GM12873 (cell line): ENCODE results near the gene AKAP6.

Experiments
- TF ChIP-seq, protein P1 (sequence below): IDR thresholded peaks from 2 replicates; pipeline ENCODE4 v1.5.1; 2012; ENCODE audit warnings: low read depth, mild to moderate bottlenecking, moderate library complexity, low read length, control low read depth; ENCODE audit not compliant: insufficient read depth; ENCODE audit errors: missing control alignments

The AKAP6 gene

DNA sequence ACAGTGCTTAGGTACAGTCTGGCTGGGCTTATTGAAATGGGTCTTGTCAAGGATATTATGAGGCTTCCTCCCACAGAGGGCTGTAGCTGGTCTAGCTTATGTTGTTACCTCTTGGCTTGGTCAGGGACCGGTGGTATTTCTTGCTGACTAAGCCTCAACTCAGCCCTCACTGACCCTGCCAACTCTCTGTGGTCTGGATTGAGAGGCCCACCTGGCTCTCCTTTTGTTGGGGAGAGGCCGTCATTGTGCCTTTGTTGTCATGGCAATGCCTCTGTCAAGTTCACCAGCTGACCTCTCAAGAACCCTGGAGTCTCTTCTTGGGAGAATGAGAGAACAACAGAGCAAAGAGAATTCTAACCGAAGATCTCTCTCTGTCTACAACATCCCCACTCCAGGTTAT, 364.0 kb downstream of the AKAP6 start:
- TF ChIP-seq, protein P1, sequence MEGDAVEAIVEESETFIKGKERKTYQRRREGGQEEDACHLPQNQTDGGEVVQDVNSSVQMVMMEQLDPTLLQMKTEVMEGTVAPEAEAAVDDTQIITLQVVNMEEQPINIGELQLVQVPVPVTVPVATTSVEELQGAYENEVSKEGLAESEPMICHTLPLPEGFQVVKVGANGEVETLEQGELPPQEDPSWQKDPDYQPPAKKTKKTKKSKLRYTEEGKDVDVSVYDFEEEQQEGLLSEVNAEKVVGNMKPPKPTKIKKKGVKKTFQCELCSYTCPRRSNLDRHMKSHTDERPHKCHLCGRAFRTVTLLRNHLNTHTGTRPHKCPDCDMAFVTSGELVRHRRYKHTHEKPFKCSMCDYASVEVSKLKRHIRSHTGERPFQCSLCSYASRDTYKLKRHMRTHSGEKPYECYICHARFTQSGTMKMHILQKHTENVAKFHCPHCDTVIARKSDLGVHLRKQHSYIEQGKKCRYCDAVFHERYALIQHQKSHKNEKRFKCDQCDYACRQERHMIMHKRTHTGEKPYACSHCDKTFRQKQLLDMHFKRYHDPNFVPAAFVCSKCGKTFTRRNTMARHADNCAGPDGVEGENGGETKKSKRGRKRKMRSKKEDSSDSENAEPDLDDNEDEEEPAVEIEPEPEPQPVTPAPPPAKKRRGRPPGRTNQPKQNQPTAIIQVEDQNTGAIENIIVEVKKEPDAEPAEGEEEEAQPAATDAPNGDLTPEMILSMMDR, result no peak

DNA sequence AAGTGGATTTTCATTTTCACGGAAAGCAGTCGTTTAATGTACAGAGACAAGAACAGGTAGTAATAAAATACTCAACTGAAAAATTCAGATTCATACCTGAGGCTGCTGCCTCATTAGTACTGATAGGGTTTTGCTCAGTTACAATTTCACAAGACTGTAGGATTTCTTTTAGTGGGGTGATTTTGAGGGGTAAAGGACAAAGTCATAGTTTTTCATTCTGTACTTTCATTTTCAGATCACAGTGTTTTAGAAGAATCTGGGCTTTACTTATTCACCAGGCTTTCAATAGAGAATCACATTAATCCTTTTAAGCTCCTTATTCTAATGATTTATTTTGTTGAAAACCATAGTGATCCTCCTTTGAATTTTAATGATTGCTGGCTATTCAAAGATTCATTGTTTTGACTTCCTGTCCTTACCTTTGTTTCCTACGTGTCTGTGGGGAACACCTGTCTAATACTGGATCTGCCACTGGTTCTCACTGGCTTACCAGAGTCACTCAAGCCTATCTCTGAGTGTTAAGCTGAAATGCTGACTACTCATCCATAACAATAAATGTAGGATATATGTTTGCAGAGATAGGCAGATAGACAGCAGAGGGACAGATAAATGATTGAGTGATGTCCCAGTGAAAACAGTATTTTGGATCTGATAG, 365.8 kb downstream of the AKAP6 start:
- TF ChIP-seq, protein P1, result no peak

DNA sequence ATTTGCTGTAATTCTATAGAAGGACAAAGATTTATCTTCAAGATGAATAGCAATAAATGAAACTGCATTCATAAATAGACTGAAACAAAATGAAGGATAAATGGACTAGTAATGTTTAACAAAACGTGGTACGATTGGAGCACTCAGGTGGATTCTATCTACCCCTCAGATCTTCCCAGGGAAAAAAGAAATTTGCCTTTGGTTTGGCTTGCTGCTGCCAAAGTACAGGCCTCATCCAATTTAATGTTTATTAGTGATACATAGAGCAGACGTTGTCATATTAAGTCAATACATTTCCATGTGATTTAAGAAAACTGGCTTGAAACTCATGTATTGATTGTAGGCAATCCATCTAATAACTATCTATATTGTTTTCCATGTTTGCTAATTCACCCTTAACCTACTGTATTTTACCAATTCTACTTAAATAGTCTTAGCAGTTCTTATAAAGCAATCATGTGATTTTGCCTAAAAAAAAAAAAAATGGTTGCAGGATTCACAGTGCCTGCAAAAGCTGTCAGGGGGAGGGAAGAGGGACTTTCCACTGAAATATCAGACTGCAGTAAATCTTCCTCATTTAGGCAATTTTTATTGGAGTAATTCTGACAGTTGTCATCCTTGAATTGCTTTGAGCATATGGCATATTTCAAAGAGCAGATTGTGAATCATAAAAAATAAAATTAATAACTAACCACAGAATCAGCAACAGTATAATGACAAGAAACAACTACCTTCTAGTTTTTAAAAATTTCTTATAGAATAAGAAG, 367.4 kb downstream of the AKAP6 start:
- TF ChIP-seq, protein P1, result no peak

DNA sequence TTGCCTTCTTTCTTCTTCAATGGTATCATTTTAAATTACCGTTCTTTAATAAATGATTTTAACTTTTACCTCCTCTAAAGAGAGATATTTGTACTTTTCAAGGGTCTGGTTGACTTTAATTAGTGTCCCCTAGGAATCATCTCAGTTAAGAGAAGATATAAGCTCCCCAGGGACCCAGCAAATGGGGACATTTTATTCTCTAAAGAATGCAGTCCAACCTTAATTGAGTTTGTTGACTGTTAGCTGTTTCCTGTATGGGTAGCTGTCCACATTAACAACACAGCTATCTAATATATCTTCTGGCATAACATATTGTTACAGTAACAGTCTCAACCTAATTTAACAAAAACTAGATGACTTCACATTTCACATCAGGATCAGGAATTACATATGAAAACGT, 368.0 kb downstream of the AKAP6 start:
- TF ChIP-seq, protein P1, result no peak

DNA sequence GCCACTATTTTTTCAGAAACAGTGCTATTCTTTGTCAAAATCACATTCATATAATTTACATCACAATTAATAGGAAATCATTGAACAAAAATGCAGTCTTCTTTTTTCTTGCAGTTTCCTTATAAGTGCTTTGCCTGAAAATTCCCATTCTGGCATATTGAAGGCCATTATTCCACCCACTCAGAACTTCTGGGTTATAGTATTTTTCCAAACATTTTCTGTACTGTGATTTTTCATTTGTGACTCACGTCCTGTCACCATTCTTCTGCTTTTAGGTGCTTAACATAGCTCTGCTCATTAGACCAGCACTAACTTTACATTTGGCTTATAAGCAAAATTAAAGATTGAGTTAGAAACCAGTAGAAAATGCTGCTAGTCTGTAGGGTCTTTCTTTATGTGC, 368.6 kb downstream of the AKAP6 start:
- TF ChIP-seq, protein P1, result no peak

DNA sequence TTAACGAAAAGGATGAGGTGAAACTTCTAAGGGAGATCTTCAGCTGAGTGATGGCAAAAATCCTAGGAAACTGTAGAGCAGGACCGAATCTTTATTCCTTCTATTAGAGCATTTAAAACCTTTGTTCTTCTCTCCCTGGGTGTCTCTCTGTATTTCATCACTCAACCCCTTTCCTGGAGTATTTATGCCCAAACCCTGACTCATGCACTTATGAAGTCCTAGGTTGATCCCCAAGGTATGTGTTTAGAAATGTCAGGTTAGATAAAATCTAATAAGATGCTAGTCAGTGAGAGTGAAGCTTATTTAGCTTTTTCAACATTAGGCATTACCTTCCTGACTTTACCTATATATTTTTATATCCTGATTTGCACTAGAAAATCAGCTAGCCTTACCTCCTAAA, 369.7 kb downstream of the AKAP6 start:
- TF ChIP-seq, protein P1, result no peak

DNA sequence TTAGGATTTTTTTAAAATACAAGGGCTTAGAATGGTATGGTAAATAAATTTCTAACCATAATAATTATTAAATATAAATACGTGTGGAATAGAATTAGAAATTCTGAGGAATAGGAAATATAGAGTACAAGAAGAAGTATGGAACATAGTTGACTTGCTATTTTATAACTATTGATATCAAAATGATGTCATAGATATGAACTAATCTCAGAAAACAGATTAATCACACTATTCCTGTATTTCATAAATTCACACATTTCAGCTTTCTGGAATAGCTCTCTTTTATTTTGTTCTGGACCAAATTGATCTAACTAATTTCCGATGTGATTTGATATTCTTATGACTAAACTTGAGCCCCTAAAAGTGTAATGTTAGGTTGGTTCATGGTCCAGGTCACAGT, 372.4 kb downstream of the AKAP6 start:
- TF ChIP-seq, protein P1, result no peak
